Hematopoietic multipotent progenitor cell treated with erythropoietin and hydrocortisone succinate and interleukin-3 and kit ligand, for 8 days (in vitro differentiated cells): Measurements from ENCODE around the gene SLAMF1.
"Not testable (repeated sequence)": the region's sequence is repeated elsewhere in the genome, so short reads cannot be mapped to it uniquely, and the experiment has no call there.

ENCODE experiments used
- DNase-seq: peaks from one replicate; pipeline ENCODE4 v3.0.0-alpha.2; 2015

The SLAMF1 gene

DNA sequence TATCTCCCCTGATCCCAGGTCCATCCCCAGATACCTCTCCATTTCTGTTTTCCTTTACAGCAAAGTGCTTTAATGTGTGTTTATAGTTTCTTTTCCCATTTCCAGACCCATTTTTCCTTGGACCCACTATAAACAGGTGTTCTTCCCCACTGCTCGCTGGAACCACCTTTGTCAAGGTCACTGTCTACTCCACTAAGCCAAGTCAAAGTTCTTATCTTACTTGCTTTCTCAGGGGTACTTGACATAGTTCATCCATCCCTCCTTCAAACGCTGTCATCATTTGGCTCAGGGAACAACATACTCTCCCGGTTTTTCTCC, 8.3 kb downstream of the SLAMF1 start:
- no peak for DNase-seq

DNA sequence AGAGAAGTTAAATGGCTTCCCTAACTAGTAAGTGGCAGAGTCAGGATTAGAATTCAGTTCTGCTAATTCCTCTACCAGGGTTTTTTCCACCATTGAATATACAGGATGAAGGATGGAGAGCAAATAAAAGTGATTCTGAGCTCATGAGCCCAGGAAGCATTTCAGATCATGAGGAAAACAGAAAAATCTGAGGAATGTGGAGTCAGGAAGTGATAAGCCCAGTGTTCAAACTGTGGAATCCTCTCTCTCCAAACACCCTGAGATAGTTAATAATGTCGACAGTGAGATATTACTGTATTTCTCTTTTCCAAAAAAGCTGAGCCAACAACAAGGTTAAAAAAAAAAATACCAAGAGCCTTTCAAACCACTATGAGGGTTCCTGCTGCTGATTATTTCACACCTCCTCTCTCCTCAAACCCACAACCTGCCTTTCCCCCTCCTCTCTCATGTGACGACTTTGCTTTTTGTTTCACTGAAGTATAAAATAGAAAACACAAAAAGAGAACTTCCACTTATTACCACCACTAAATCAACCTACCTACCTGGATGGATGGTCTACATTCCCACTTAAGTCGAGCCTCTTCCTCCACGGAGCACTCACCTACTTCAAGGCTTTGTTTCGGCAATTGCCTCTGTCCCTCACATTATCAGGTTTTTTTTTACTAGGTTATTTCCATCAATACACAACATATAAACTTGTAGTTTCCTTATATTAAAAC, 8.9 kb downstream of the SLAMF1 start:
- no peak for DNase-seq

DNA sequence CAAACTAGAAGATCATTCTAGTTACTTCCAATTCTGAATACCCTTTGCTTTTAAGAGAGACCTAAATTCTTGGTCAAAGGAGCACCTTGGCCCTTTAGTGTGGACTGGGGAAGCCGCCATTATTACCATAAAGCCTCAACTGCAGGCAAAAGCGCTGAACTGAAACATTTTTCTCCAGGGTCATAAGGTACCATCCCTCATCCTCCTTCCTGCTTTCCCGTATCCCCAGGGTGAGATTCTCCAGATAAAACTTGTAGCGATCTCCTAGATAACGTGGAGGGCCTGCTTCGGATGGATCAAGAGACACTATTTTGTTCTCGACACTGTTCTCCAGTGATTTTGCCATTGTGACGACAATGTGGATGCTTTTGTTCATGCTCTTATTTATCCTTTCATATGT, 9.8 kb downstream of the SLAMF1 start:
- DNase-seq, result no peak

DNA sequence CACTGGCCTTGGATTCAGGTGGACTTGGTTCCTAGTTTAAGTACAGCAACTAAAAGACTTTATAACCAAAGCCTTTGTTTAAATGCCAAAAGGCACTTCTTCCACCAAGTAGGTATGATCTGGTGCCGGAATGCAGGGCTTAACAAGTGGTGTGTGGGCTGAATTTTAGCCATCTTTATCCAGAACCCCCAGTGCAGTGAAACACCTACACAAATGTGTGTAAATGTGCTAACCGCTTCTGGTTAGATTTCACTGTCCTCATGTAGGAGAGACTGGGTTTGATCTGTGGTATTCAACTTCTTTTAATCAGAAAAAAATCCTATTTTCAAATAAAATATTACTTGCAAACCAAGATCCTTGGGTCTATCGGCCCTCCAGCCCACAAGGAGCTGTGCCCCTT, 10.3 kb downstream of the SLAMF1 start:
- DNase-seq, result no peak

DNA sequence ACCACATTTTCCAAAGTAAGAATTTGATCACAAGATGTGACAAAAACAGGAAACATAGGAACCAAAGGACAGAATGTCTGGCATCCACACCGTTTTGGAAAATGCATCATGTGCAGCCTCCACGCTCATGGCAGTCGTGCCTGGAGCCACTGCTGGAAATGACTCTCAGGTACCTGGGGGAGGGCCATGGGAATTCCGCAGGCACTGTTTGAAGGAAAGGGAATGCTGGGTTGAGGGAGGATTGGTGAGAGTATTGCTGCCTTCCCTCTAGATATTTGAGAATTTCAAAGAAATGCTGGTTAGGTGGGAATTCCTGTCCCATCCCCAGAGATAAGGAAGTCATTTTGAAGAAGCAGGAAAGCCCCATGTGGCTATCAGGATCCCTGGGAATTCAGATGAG, 10.8 kb downstream of the SLAMF1 start:
- no peak for DNase-seq

DNA sequence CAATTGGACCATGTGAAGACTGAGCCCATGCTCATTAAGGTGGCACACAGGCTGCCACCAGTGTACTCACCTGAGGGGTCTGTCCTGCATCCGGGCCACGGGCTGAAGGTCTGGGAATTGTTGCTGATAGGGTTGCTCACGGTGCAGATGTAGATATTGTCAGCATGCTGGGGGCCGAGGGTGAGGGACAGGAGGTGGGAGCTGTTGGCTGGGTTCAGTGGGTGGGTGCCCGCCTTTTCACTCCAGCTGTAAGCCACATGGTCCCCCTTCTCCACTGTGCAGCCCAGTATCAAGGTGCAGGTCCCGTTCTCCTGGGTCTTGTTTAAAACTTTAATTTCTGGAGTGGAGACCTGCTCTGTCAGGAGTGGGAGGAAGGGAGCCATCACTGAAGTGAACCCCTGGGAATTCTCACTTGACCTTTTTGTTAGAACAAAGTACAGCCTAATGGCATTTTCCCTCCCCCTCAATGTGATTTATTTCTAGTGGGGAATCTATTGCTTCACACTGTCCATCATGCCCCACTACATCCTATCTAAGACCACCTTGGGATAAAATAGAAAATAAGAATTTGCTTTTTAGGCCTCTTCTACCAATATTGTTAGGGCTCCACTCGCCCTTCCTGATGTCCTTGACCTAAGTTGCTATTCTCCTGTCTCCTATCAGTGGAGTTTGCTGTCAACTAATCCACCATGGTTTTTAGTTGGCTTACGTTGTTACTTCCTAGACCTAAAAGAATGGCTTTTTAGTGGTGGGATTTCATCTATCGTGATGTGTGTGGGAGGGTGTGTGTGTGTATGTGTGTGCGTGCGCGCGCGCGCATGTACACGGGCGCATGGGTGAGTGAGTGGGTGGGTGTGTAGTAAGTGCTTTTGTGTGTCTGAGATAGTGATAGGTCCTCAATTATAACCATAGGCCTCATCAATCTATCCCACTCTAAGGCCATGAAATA, 12.0 kb downstream of the SLAMF1 start:
- no peak for DNase-seq

DNA sequence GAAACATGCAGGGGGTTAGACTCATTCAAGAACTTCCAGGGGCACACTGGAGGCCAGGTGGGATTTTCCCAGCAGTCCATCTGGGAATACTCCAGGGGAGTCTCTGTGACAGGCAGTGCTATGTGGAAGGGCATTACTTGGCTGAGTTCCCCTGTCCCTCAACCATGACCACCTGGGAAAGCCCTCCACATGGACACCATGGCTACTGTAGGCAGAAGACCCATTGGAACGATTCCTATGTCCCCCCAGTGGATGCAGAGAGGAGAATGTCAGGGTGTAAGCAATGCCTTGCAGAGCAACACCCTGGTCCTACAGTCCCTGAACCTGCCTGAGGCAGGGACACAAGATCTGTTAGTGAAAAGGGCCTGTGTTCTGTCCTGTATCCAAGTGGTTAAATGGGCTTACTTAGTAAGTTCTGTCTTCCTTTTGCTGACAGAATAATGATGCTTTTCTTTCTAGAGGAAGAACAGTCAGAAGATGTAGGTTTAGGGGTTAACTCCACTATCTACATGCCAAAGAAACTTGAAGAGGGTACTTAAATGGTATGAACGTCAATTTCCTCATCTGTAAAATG, 13.4 kb downstream of the SLAMF1 start:
- no peak for DNase-seq

DNA sequence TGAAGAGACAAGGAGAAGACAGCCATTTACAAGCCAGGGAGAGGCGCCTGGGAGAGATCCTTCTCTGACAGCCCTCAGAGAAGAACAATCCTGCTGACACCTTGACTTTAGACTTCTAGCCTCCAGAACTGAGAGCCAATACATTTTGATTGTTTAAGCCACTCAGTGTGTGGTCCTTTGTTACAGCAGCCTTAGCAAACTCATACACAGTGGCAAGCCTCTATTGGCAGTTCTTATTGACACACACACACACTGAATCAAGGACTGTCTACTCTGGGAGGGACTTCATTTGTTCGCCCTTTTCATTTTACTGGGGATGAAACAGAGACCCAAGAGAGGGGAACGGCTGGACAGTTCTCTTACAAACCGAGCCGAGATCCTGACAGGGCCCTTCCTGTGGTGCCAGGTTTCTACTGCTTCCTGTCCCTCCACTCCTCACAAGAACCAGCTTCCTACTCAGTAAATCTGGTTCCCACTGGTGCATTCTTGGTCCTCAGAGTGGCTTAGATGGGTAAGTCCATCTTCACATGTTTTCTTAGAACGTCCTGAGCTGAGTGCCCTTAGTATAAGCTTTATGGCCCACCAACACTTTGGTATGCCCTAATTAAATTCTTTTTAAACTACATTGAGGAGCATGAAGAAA, 14.7 kb downstream of the SLAMF1 start:
- DNase-seq, result no peak

DNA sequence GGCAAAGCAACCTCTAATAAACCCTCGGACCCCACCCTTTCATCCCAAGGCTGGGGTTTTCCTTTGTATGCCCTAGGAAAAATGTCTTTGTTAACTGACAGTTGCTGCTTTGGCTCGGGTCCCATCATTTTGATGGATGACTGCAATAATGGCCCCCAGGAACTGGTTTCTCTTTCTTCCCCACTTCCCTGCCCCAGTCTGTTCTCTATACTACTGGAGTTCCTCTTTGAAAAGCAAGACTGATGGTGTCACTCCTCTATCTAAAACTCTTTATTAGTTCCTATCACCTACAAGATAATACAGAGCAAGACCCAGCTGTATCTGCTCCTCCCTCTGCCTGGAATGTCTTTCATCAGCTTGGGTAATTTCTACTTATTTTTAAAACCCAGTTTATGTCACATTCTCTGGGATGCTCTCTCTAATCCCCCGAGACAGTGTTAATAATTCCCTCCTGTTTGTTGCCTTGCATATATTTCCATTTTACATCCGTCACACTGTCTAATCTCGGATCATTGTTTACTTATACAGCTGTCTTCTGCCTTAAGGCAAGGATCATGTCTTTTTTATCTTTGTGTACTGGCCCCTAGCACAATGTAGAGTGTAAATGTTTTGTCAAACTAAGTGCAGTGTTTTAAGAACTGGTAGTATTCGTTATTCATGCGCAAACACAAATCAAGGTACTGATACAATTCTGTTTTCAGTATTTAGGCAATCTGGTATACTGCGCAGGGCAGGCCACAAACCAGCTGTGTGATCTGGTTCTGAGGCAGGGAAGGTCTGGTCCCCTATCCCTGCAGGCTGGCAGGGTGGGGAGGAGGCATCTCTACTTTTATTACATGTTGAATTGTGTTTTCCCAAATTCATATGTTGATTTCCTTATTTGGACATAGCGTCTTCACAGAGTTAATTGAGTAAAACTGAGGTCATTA, 16.1 kb downstream of the SLAMF1 start:
- no peak for DNase-seq

DNA sequence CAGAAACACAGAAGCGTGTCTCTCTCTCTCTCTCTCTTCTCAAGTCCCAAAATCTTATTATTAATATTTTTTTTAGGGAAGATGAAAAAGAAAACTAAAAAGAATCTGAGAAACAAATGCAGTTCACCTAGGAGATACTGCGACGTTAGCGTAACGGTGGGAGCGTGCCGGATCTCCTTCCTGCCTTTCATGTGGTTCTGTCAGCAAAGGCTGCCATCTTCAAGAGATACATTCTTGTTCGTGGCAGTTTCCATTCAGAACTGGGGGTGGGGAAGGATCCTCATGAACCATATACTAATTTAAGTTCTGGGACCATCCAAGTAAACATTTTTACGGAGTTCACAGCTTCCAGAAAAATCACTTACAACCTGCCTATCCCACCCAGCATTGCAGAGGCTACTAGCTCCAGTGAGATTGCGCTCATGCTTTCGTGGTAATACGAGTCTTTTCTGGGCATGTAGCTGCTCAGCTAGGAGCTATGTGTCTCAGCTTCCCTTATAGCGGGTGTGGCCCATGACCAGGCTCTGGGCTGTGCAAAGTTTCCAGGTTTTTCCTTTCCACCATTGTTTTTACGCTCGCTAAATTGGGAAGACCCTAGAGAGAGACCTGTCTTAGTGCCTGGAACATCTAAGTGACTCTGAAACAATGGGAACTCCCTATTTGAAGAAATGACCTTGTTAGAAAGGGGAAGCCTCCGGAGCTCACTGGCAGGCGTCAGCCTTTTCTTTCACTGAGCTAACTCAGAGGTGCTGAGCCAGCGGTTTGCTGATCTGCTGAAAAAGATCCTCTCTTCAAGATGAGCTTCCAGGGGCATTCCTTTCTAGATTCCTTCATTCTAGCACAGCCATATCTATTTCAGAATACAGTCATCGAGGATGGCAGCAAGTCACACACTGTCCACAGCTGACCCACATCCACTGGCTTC, 17.3 kb downstream of the SLAMF1 start:
- no peak for DNase-seq

DNA sequence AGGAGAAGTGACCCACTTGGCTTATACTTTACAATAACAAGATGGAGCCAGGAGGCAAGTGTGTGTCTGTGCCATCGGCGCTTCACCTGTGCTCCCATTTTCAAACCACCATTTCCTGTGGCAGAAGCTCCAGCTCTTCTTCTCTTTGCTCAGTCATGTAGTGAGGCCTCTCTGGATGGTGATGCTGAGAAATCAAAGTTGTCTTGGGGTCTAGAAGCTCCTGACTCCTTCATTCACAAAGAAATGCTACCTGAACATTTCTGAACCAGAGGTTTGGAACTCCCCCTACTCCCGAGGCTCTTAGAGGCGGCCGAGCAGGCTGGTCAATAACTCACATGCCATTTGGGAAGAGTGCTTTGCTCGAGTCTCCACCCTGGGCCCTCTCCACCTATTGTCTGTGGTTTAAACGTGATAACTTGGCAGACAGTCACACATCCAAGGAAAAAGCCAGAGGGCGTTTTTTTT, 18.0 kb downstream of the SLAMF1 start:
- DNase-seq, result no peak

DNA sequence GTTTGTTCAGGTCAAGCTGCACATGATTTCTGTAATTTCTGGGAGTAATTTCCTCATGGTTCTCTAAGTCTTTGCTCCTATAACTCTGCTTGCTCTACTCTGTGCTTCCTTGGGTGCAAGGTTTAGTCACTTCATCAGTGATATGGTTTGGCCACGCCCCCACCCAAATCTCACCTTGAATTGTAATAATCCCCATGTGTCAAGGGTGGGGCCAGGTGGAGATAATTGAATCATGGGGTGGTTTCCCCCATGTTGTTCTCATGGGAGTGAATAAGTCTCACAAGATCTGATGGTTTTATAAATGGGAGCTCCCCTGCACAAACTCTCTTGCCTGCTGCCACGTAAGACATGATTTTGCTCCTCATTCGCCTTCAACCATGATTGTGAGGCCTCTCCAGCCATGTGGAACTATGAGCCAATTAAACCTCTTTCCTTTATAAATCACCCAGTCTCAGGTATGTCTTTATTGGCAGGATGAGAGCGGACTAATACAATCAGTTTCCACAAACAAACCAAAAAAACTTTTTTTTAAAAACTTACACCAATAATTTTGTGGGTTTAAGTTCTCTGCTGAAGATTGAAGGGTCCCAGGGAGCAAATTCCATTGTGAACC, 19.1 kb downstream of the SLAMF1 start:
- DNase-seq, result not testable (repeated sequence)

DNA sequence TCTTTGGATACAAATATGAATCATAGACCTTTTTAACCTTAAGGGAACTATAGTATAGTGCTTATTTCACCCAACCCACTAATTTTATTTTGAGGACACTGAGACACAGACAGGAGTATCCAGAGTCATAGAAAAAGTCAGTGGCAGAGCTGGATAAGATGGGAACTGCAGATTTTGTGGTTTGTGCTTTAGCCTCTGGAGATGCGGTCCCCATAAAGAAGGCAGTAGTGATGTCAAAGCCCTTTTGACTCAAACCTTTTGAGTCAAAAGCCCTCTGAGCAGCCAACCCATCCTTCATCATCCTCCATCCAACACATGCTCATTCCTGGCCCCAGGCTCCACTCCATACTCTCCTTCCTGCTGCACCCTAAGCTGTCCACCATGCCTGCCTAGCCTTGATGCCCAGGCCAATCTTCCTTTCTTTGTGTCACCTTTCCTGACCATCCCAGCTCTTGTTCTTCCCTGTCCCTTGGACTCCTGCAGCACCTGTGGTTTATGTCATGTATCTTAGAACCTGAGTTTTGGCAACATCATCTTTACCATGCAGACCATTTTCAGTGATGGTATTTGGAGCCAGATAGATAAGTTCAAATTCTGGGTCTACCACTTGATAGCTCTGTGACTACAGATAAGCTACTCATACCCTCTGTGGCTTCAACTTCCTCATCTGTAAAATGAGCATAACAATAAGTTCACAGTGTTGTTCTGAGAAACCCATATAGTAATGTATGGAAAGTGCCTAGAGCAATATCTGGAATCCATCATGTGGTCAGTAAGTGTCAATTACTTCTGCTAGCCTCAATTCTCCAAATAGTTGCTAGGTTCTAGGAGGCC, 20.1 kb downstream of the SLAMF1 start:
- DNase-seq, result peak; percentile 88

DNA sequence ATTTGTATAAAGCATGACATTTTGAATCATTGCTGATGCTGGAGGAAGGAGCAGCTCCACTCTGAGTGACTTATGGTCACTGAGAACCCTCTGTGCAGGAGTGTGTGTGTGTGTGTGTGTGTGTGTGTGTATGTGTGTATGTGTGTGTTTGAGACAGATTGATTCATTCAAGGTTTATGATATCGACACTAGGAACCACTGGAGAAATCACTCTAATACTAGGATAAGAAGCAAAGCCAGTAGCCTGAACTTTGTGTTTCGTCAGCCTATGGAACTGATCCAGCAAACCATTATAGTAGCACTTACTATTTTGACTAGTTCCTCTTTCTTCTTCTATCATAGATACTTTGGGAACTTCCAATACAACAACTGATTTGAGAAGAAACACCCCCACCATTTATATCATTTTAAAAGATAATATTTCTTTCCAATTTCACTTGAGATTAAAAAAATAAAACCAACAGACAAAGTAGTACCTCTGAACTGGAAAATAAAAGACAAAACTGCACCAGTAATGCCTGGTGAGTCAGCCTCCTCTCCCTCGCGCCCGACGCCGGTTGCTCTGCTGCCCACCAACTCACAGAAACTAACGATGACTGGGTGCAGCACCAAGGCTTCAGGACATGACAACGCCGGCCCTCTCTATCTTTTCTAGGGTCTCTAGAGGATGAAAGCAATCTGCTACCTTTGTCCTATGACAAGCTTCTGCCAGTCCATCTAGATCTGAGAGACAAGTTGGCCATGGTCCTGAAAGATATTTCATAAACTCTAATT, 20.9 kb downstream of the SLAMF1 start:
- DNase-seq, result peak; percentile 44

DNA sequence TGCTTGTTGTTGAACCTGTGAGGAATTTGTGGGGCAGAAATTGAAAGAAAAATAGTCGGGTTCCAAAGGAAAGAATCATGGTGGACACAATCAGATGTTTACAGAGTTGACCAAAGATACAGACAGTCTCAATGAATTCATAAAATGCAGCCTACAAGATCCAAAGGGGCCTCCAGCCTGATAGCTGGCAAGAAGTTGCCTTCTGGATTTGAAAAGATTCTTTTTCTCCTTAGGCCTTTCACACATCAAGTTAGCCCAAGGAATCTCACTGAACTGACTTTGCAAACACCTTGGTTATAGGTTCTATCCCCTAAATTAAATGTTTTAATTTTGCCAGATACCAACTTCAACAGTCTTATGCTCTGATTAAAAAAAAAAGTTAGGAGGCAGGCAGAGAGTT, 21.5 kb downstream of the SLAMF1 start:
- no peak for DNase-seq

DNA sequence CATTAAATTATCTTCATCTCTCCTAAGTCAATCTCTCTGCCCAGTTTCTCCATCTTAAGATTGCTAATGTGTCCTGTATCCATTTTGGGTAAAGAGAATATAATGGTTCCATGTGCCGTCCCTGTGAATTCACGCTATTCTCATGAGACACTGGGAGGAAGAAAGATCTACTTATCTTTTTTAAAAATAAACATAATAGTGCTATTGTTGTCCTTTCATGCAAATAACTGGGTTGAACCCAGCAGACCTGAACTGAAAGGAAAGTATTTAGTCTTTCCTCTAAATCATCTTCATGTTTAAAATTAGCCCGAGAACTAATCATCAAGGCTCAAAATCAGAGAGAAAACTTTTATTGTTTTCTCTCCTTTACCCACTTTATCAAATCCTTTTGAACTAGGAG, 22.4 kb downstream of the SLAMF1 start:
- DNase-seq, result no peak

DNA sequence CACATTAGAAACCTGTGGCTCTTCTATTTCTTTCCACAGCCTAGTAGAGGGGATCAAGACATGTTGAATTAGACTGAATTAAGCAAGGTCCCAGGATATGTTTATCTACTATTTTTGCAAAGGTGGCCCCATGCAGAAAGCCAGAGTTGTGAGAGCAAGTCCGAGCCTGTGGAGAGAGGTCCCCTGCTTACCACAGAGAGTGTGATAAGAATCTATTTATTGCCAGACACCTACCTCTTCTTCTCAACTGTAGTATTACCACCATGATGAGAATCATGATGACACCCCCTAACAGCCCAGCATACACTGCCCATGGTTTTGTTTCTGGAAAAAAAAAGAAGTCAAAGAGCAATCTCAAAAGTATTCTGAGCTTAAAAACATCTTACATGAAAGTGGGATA, 23.0 kb downstream of the SLAMF1 start:
- DNase-seq, result no peak

DNA sequence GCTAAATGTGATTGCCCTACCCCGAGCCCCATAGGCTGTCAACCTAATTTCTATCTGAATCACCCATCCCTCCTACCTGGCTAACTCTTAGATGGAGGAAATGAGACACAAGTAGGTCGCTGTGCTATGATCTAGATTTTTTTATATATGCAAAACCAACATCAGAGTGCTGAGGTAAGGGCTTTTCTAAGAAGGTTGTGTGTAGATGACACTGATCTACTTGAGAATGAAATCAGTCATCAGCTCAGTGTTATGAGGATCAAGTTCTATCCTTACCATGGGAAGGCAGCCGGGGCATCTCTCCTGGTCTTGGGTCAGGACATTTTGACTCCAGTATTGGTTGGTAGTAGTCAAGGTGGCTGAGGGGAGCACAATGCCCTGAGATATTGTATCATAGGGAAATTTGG, 23.6 kb downstream of the SLAMF1 start:
- DNase-seq, result no peak
